GM18868 (cell line): ENCODE results near the gene SREBF2.
A peak's percentile ranks its signal among the peaks of the same experiment; 100 is the strongest.
"Not testable (repeated sequence)": the region's sequence is repeated elsewhere in the genome, so short reads cannot be mapped to it uniquely, and the experiment has no call there.

Experiments
- ATAC-seq: cut with Tn5 transposase; IDR thresholded peaks from one replicate; pipeline ENCODE4 v1.9.1; 2021; ENCODE audit warnings: mild to moderate bottlenecking, moderate library complexity; ENCODE audit not compliant: unreplicated experiment

Gene SREBF2

GRCh38 chr22:41939981-41940831 is 107.3 kb downstream of the SREBF2 start:
- ATAC-seq = peak; percentile 48

DNA sequence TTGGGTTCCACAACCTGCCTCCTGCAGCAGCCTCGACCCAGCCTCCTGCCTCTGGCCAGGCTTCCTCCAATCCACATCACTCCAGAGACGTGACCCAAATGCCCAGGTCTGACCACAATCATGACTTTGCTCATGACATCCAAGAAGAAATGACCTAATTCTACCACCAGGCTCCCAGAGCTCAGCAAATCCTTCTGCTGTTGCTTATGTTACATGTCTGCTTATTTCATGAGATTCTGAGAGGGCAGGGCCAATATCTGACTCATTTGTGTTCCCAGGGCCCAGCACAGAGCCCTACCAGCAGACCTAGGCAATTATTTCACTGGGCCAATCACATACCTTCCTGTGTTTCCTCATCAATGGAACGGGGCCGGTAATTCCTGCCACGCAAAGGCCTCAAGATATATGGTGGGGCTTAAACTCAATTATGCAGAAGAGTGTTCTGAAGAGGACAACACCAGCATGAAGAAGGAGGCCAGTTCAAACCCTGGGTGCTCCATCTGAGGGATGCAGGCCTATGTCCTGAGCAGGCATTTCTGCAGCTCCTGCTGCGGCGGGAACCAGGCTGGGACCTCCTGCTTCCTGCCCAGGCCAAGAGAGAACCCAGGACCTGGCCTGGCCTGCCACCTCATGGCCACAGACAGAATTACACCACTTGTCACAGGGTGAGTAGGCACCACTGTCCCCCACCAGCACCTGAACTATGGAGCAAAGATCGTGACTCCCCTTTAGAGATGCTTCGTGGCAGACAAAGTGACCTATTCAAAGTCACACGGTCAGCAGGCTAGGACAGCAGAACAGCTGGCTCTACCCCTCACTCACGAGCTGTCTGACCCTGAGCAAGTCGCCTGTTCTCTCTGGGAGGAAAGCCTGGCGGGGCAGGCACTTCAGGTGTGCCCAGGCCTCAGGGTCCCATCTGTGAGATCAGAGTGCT is 108.2 kb downstream of the SREBF2 start:
- peak; percentile 32 for ATAC-seq

GRCh38 chr22:41943661-41944209 is 110.8 kb downstream of the SREBF2 start:
- ATAC-seq = no peak

DNA sequence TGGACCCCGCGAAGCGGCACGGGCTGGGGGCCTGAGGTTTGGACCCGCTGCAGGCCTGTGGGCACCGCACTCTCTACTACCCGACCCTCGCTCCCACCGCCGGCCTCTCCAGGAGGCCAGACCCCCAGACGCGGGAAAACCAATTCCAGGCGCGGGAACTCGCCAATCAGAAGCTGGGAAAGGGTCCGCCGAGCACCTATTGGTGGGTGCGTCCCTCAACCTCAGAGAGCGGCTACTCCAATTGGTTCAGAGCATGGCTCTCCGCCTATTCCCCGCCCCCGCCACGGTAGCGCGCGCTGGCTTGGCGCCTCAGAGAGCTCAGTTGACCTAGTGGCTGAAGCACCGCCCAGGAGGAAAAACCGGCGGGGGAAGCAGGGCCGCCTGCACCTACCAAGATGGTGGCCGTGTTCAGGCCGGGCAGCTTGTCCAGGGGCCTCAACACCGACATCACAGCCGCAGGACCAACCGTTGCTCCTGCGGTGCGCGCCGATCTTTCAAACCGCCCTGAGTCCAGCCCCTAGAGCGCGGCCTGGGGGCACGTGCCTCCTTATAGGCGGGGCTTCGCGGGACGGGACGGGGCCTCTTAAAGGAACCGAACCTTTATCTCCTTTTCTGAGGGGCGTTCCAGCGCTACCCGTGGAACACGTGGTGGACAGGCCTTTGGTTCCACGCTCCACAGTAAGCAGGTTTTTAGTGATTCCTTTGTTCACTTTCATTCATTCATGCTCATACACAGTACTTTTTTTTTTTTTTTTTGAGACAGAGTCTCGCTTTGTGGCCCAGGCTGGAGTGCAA is 113.9 kb downstream of the SREBF2 start, which contains the start of gene CENPM:
Gene CENPM (minus strand): TSS at position 524 of the 795 bp plus-strand sequence. CDS start 76 bp downstream, at position 448.
- peak; percentile 74 for ATAC-seq

- ATAC-seq = no peak
Measured at GRCh38 chr22:41947424-41948080, 114.6 kb downstream of the SREBF2 start.

DNA sequence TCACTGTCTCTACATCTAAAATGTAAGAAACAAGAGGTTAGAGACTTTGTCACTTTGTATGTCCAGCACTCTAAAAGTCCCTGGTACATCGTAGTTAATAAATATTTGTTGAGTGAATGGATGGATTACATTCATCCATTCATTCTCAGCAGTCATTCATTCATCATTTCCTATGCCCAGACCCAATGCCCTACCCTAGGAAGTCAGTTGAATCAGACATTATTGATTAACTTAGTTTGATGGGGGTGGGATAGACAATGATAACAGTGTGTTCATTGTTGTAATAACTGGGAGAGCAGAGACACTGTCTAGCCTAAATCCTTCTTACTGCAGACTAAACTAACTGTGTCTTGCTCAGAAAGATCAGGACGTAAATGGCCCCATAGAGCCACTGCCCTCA is 115.2 kb downstream of the SREBF2 start:
- no peak for ATAC-seq

DNA sequence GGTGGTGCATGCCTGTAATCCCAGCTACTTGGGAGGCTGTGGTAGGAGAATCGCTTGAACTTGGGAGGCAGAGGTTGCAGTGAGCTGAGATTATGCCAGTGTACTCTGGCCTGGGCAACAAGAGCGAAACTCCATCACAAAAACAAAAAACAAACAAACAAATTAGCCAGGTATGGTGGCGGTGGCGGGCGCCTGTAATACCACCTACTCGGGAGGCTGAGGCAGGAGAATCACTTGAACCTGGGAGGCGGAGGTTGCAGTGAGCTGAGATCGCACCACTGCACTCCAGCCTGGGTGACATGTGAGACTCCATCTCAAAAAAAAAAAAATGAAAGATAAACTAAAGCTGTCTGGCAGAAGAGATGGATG is 116.0 kb downstream of the SREBF2 start:
- not testable (repeated sequence) for ATAC-seq

- no peak for ATAC-seq
Measured at GRCh38 chr22:41949297-41949965, 116.5 kb downstream of the SREBF2 start.

DNA sequence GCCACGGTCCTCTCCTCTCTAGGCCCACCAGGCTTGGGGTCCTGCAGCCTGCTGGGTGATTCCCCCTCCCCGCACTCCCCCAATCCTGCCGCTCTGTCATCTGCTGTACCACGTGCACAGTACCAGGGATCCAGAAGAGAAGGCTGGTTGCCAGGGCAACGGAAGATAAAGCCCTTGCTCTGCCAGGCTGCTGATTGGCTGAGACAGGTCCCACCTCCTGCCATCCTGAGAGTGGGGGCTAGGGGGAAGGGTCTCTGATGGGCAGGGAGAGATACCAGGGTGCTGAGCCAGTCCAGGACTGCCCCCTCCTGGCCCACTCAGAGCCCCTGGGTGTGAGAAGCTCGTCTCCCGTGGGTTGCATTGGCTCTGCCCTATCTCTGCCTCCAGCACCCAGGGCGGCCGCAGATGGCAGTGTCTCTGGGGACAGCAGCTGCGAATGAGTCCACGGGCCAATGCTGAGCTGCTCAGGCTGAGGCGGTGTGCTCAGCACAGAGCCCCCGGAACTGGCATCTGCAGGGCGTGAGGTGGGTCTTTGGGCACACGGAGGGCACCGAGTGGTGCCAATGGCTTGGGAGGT is 119.1 kb downstream of the SREBF2 start, which contains the start of gene SMIM45:
Gene SMIM45 (plus strand): TSS at position 253 of the 577 bp plus-strand sequence.
- ATAC-seq = no peak

DNA sequence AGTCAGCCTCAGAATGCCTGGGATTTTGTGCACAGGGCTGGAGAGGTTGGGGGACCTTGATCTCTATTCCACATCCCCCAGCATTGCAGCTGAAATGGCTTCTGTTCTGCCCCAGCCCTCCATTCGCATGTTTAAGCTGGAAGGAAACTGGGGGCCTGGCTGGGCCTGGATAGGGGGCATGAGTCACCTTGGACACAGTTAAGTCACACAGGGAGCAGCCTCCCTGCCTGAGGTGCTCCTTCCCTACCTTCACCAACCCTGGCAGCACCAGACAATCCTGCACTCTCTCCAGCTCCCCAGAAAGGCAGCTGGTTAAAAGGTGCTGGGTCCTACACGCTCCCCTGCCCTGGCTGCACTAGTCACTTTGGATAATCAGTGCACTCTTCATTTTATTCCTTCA is 119.8 kb downstream of the SREBF2 start:
- no peak for ATAC-seq
